Right cardiac atrium (tissue), 5 donors: ENCODE measurements around the gene SLC38A11. TPM values are rescaled to one million over a fixed set of nuclear protein-coding genes. Genes with fewer than 3 reads are reported as not detected.
"Not testable (repeated sequence)": the region's sequence is repeated elsewhere in the genome, so short reads cannot be mapped to it uniquely, and the experiment has no call there.

Source experiments
- ATAC-seq, 2 donors: fragments of 200-7000 bp; cut with Tn5 transposase; one replicate each; pipeline versions ENCODE4 v1.8.0 to v1.9.1; 2020; ENCODE audit warnings: moderate library complexity in 2 of 2, mild to moderate bottlenecking in 1 of 2
- DNase-seq, 3 donors: peaks; one replicate each; pipeline ENCODE4 v3.0.0-alpha.2; 2020
- H3K27ac ChIP-seq: one replicate; pipeline ENCODE4 v1.5.1; 2013; ENCODE audit warnings: mild to moderate bottlenecking, low read length, control low read depth, moderate library complexity
- H3K27me3 ChIP-seq: one replicate; pipeline ENCODE4 v1.6.1; 2013; ENCODE audit not compliant: control insufficient read depth, insufficient read depth
- H3K4me1 ChIP-seq: one replicate; pipeline ENCODE4 v1.6.1; 2013; ENCODE audit warnings: low read length; ENCODE audit not compliant: control insufficient read depth, insufficient read depth
- H3K4me3 ChIP-seq: one replicate; pipeline ENCODE4 v1.5.1; 2013; ENCODE audit warnings: low read length, control low read depth
- H3K9me3 ChIP-seq: one replicate; pipeline ENCODE4 v1.6.1; 2013; ENCODE audit warnings: low read length; ENCODE audit not compliant: control insufficient read depth
- WGBS: extraction: QIAGEN DNeasy Blood & Tissue Kit; methylation state at CpG from one replicate; pipeline ENCODE4 v1.1.7; 2013; 5-methylcytosine and 5-hydroxymethylcytosine counted together
- intact Hi-C, 4 donors: fragments of 100-400 bp; cut with DNase I; formaldehyde crosslinking; loops; one replicate each; pipeline versions ENCODE4 v1.11.0 to v1.14.0; 2022 to 2023
- polyA plus RNA-seq: library from polyadenylated mRNA; stranded (reverse); fragments of 200-250 nt; gene quantifications from one replicate; pipeline ENCODE4 v1.2.3, GENCODE V29; 2013
- total RNA-seq, 4 donors: library from RNA; stranded (reverse); fragmentation: NEBNext Ultra II Directional; extraction: Animal tissue kit (Norgen Biotek cat#: 25700); gene quantifications; one replicate each; pipeline ENCODE4 v1.2.1, GENCODE V29; 2021
- donor health status: healthy with polysubstance abuse.
- donor health status: DM: no; HTN: yes; CAD: no.
- donor health status: DM: no; HTN: no; CAD: no.
- donor health status: DM: no; HTN: yes; CAD: no; lungs with severe emphysema.
- donor health status: DM: yes; HTN: yes; CAD: no.

The SLC38A11 gene
- total and polyA plus RNA-seq, 5 donors = 0.08 to 0.25 (median 0.17) TPM; not detected in 2

DNA sequence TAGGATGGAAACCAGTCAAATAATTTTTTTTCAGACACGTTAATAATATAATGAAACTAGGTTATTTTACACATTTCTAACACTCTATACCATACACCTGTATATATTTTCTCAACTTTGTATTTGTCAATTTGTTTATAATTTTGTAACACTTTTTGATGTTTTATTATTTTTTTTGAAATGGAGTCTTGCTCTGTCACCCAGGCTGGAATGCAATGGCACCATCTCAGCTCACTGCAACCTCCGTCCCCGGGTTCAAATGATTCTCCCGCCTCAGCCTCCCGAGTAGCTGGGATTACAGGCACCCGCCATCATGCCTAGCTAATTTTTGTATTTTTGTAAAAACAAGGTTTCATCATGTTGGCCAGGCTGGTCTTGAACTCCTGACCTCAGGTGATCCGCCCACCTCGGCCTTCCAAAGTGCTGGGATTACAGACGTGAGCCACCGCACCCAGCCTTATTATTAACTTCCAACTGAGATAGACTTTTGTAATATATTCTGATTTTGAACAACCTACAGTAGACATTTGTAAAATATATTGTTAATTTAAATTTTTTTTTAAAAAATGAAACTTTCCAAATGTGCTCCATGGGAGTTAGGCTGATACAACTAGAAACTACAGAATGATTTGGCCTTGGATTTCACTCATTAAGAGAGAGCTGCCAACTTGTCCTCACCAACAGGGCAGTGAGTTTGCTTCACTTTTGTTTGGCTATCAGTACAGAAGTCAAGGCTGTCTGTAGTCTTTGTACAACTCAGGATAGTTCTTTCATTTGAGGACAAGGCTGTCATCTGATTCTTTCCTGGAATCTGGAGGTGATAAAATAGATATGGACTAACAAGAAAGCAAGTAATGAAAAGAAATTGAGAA, 79.8 kb downstream of the SLC38A11 start:
- ATAC-seq (no peak), DNase-seq (no peak)
- no peaks in the 10 kb centered on the region for H3K4me1 ChIP-seq
- no peak overlapping the region for H3K4me3 ChIP-seq
- H3K27ac ChIP-seq = no peak overlapping the region
- no peaks in the 10 kb centered on the region for H3K27me3 ChIP-seq
- no peaks in the 10 kb centered on the region for H3K9me3 ChIP-seq
- intact Hi-C loops = no loop called here
- WGBS = 96% methylated on average over 10 of the region's 10 CpGs

DNA sequence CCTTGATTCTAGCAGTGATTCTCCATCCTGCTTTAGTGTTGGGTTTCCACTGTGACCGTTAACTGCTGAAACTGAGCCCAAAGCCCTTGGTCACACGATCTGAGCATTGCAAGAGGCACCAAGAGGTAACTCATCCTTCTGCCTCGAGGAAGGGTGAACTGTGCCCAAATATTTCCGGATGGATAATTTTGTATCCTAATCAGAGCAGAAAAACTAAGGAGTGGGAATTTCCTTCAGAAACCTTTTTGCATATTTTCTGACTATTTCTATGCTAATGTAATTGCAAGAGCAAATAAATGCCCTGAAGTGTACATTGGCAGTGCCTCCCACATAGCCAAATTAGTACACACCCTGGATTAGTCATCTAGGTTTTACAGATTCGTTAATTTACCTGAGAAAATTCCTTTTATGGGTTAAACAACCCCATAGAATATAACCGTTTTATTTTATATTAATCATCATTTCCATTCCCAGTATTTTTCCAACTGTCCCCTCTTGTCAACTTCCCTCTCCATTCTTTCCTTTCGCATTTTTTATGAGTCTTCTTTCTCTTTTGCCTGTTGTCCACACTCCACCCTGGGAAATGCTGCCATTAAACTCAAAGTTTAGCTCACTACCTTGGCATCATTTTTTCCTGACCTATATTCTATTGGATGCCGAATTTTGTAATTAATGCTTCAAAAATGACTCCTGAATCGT, 82.0 kb downstream of the SLC38A11 start:
- Histone ChIP-seq H3K9me3 (no peaks in the 10 kb centered on the region), H3K4me1 (no peaks in the 10 kb centered on the region), H3K27ac (no peak overlapping the region), H3K4me3 (no peak overlapping the region), H3K27me3 (no peaks in the 10 kb centered on the region)
- WGBS = 89% methylated on average over 9 of the region's 9 CpGs
- intact Hi-C loops = no loop called here
- DNase-seq (no peak), ATAC-seq (no peak)

DNA sequence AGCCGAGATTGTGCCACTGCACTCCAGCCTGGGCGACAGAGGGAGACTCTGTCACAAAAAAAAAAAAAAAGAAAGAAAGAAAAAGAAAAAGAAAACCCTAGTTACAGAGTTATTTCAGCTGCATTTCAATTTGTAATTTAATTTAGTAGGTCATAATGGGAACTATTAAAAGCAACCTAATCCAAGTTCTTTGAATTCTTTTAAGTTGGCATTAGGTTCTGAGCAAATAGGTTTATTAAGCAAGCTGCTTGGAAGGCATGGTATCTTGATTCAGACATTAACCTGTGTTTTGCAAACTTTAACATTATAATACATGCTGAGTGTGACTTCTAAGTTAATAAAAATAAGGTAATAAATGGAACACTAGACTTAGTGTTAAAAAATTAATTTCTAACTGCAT, 83.9 kb downstream of the SLC38A11 start:
- H3K4me1 ChIP-seq = no peaks in the 10 kb centered on the region
- ATAC-seq (no peak), DNase-seq (no peak)
- 87% methylated on average over 2 of the region's 2 CpGs for WGBS
- H3K27ac ChIP-seq = no peak overlapping the region
- intact Hi-C loops = no loop called here
- H3K27me3 ChIP-seq = no peaks in the 10 kb centered on the region
- no peaks in the 10 kb centered on the region for H3K9me3 ChIP-seq
- no peak overlapping the region for H3K4me3 ChIP-seq

DNA sequence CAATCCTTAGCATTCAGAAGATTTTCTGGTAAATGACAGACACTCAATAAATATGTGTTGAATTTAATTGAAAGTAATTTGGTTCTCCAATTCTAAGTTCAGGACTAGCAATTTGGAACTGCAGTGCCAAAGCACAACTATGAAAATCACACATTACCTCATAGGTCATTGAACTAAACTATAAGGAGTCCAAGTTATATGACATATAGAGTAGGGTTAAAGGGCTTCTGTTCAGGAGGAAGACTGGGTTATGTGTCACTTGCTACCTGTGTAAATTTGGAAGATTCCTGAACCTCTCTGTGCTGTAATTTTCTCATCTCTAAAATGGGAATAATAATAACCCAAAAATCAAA, 85.9 kb downstream of the SLC38A11 start:
- Histone ChIP-seq H3K9me3 (no peaks in the 10 kb centered on the region), H3K27ac (no peak overlapping the region), H3K27me3 (no peaks in the 10 kb centered on the region), H3K4me3 (no peak overlapping the region), H3K4me1 (no peaks in the 10 kb centered on the region)
- ATAC-seq (no peak), DNase-seq (no peak)
- intact Hi-C loops = no loop called here

DNA sequence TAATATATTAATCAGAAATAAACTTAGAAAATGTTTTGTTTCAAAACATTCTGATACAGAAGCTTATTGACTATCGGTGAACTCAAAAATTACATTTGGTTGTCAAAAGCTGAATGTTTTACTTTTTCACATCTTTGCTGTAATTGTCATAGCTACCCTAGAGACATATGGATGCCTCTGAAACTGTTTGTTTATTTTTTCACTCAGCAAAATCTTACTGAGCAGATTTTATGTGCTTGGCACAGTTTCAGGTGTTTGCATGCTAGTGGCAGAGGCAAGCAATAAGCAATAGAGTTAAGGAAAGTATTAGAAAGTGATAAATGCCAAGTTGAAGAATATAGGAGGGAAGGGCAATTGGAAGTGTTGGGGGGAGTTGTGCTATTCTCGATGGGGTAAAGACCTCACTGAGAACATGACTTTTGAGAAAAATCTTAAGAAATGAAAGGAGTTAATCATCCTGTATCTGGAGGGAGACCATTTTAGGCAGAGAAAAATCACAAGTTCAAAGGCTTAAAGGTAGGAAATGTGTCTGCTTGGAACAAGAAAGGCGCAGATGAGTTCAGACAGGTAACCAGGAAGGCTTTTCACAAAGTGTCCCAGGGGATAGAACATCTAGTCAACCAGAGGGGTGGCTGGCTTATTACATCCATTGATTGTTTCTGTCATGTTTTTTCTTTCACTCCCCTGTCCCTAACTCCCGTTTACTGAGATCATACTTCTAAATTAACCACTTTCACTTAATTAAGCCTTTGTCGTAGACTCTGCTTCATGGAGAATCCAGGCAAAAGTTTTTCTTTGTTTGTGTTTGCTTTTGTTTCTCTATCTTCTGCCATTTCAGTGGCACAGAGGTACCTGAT, 86.5 kb downstream of the SLC38A11 start:
- ATAC-seq (no peak), DNase-seq (no peak)
- no peaks in the 10 kb centered on the region for H3K27me3 ChIP-seq
- no peaks in the 10 kb centered on the region for H3K4me1 ChIP-seq
- no peak overlapping the region for H3K4me3 ChIP-seq
- no peaks in the 10 kb centered on the region for H3K9me3 ChIP-seq
- intact Hi-C loops = no loop called here
- WGBS = 87% methylated on average over 5 of the region's 5 CpGs
- H3K27ac ChIP-seq = no peak overlapping the region

DNA sequence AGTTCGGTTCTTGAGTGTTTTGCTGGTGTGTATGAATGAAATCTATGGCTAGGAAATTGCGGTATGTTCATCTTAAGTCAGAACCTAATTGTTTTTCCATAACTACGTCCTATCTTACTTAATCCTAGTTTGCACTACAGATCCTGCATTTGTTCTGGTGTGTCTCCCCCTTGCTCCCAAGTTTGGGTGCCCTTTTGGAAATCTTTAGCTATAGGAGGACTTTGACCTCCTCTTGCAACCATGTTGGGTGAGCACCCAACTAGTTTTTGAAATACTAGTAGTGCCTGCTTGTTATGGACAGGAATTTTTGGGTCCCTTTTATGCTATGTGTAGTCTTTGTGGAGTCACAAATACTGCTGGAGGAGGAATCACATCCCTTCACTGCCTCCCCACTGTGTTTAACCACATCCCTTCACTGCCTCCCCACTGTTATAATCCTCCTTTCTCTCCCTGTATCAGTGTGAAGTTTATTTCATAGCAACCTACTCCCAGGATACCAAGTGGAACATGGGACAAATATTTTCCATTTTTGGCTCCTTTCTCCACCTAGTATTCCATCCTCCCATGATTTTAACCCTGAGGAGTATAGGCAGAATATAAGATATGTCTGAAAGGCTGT, 87.4 kb downstream of the SLC38A11 start:
- Histone ChIP-seq H3K4me3 (no peak overlapping the region), H3K4me1 (no peaks in the 10 kb centered on the region), H3K27ac (no peak overlapping the region), H3K27me3 (no peaks in the 10 kb centered on the region), H3K9me3 (no peaks in the 10 kb centered on the region)
- DNase-seq (no peak), ATAC-seq (no peak)
- WGBS = 57% methylated on average over 3 of the region's 3 CpGs
- intact Hi-C loops = no loop called here

DNA sequence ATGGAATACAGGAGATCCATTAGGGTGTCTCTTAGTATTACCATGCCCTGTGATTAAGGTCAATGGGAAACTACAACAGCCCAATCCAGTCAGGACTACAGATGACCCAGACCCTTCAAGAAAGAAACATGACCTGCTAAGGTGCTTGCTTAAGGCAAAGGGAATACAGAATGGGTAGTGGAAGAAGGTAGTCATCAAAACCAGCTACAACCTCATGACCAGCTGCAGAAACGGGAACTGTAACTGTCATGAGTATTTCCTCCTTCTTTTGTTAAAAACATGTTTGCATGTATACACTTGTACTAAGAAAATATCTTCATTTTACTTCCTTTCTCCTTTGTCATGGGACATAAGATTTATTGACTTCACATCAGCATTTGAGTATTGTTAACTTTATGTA, 88.9 kb downstream of the SLC38A11 start:
- ATAC-seq, H3K4me1 ChIP-seq, H3K27me3 ChIP-seq, H3K27ac ChIP-seq, intact Hi-C loops, H3K9me3 ChIP-seq, DNase-seq, H3K4me3 ChIP-seq: not testable (repeated sequence)
- 74% methylated on average over 1 of the region's 1 CpG for WGBS

DNA sequence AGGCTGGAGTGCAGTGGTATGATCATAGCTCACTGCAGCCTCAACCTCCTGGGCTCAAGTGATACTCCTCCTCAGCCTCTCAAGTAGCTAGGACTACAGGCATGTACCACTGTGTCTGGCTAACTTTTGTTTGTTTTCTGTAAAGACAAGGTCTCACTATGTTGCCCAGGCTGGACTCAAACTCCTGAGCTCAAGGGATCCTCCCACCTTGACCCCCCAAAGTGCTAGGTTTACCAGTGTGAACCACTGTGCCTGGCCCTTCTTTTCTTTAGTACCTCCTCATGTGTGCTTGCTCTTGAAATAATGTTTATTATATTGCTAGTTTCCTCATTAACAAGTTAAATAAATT, 94.7 kb downstream of the SLC38A11 start:
- no peaks in the 10 kb centered on the region for H3K9me3 ChIP-seq
- intact Hi-C loops = no loop called here
- H3K27ac ChIP-seq = no peak overlapping the region
- no peak overlapping the region for H3K4me3 ChIP-seq
- DNase-seq = no peak
- H3K4me1 ChIP-seq = no peaks in the 10 kb centered on the region
- no peaks in the 10 kb centered on the region for H3K27me3 ChIP-seq
- no peak for ATAC-seq

DNA sequence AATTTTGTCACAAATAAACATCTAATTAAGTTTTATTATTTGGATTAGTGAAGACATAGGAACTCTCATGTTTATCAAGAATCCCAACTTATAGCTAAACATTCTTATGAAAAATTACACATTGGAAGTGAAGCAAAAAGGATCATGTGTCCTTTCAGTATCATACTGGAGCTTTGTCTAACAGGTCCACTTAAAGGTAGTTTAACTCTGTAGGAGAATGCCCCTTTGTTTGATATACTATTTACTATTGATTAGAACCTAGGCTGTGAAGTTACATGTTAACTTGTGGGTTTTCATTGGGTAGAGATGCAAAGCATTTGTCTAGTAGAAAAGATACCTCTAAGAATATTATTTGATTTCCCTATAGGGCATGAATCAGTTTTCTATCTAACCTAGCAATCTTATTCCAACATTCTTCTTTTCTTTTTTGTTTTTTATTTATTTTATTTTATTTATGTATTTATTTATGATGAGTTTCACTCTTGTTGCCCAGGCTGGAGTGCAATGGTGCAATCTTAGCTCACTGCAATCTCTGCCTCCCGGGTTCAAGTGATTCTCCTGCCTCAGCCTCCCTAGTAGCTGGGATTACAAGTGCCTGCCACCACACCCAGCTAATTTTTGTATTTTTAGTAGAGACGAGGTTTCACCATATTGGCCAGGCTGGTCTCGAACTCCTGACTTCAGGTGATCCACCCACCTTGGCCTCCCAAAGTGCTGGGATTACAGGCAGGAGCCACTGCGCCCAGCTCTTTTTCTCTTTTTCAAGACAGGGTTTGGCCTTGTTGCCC, 95.2 kb downstream of the SLC38A11 start:
- WGBS = 95% methylated on average over 4 of the region's 4 CpGs
- H3K27ac ChIP-seq, intact Hi-C loops, ATAC-seq, H3K9me3 ChIP-seq, H3K4me1 ChIP-seq, DNase-seq, H3K4me3 ChIP-seq, H3K27me3 ChIP-seq: not testable (repeated sequence)

DNA sequence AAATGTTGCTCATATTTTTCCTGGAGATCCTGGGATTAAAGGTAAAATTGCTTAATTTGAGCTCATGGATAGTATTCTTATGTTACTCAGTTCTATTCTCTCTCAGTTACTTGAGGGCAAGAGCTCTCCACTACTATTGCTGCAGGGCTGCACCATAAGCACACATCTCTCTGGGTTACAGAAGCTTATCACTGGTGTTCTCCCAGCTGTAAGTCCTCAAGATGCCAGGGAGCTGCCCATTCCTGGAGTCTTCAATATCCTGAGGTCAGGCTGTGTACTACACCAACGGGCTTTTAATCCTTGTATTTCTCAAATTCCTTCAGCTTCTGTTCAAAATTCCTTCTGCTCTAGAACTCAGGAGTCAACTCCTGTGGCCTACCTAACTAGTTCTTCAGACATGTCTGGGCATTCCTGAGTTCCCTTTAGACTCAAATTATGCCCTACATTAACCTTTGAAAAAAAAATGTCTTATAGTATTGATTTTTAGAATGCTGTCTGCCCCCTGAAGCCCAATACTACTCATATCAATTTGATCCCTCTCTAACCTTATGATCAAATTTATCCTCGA, 96.0 kb downstream of the SLC38A11 start:
- WGBS = 73% methylated on average over 2 of the region's 2 CpGs
- Histone ChIP-seq H3K27ac (no peak overlapping the region), H3K27me3 (no peaks in the 10 kb centered on the region), H3K4me1 (no peaks in the 10 kb centered on the region), H3K9me3 (no peaks in the 10 kb centered on the region), H3K4me3 (no peak overlapping the region)
- DNase-seq (no peak), ATAC-seq (no peak)
- intact Hi-C loops = no loop called here
